Stimulated activated CD8-positive, alpha-beta memory T cell treated with anti-CD3 and anti-CD28 coated beads, Interleukin-15, amount 100 ng/mL, for 4 hours (primary cell): Measurements from ENCODE around the gene PRSS38.

Source experiments
- DNase-seq, 2 donors: peaks; one replicate each; pipeline ENCODE4 v3.0.0-alpha.2; 2020; ENCODE audit warnings: low read depth in 2 of 2

Gene PRSS38

GRCh38 chr1:227793079-227793947 is 22.2 kb upstream of the PRSS38 start:
- no peak for DNase-seq

GRCh38 chr1:227793948-227794816 is 21.3 kb upstream of the PRSS38 start:
- no peak for DNase-seq

- DNase-seq, result no peak
These were observed 20.7 kb upstream of the PRSS38 start for GRCh38 chr1:227794817-227795192.

GRCh38 chr1:227795732-227796131 is 19.7 kb upstream of the PRSS38 start:
- DNase-seq, result no peak

GRCh38 chr1:227796359-227796915 is 19.0 kb upstream of the PRSS38 start:
- DNase-seq, result no peak

- DNase-seq, result no peak
These were observed 18.3 kb upstream of the PRSS38 start for GRCh38 chr1:227797144-227797543.

- DNase-seq, result no peak
These were observed 17.9 kb upstream of the PRSS38 start for GRCh38 chr1:227797625-227798024.

- DNase-seq, result no peak
These were observed 17.2 kb upstream of the PRSS38 start for GRCh38 chr1:227798078-227798802.

GRCh38 chr1:227799756-227800155 is 15.7 kb upstream of the PRSS38 start:
- DNase-seq, result no peak

GRCh38 chr1:227803933-227804332 is 11.5 kb upstream of the PRSS38 start:
- DNase-seq, result no peak

GRCh38 chr1:227805606-227806197 is 9.8 kb upstream of the PRSS38 start:
- DNase-seq, result no peak

- no peak for DNase-seq
These were observed 6.9 kb upstream of the PRSS38 start for GRCh38 chr1:227808566-227808965.

- DNase-seq, result no peak
These were observed 6.4 kb upstream of the PRSS38 start for GRCh38 chr1:227809026-227809425.

GRCh38 chr1:227813962-227814361 is 1.5 kb upstream of the PRSS38 start:
- DNase-seq, result no peak

GRCh38 chr1:227816750-227817446 is 1.4 kb downstream of the PRSS38 start:
- no peak for DNase-seq

GRCh38 chr1:227823537-227823936 is 8.1 kb downstream of the PRSS38 start:
- no peak for DNase-seq

- no peak for DNase-seq
These were observed 8.7 kb downstream of the PRSS38 start for GRCh38 chr1:227824204-227824603.

GRCh38 chr1:227828786-227829185 is 13.3 kb downstream of the PRSS38 start:
- DNase-seq, result no peak

GRCh38 chr1:227838181-227838580 is 22.7 kb downstream of the PRSS38 start:
- no peak for DNase-seq

GRCh38 chr1:227841096-227841495 is 25.6 kb downstream of the PRSS38 start:
- no peak for DNase-seq
